Measurements from ENCODE around the gene FOXN3.

DNA sequence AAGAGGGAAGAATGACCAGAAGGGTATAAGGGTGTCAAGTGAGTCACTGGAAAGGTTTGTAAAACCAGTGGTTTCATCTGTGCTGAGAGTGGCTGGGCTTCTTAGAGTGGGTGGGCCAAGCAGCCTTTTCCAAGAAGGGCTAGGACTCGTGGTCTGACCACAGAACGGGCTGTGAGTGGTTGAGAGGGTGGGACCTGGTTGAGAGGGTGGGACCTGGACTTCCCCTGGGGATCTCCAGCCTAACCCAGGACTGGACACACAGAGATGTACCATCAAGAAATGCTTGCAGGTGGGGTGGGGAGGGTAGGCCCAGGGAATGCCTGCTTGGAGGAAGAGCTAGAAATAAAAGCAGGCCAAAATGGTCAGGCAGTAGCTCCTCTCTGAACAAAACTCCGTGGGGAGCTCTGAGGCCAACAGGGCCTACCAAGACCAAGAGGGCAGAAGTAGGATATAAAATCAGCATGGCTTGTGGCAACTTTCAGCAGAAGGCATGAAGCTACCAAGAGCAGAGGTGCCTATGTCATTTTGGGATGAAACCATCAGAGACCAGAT lies 140.5 kb downstream of the FOXN3 start:
- TF ChIP-seq POLR2A (IDR thresholded peaks at IDR 0.05; ENCODE audit: low read length) (no peak), GATA1 (IDR thresholded peaks at IDR 0.05; ENCODE audit: low read depth, low read length) (no peak)

All from erythroblast (primary cell).